IPS DF 6.9 (cell line): ENCODE results near the gene ZNF761.
"Not testable (repeated sequence)": the region's sequence is repeated elsewhere in the genome, so short reads cannot be mapped to it uniquely, and the experiment has no call there.

ENCODE experiments used
- DNase-seq: peaks from one replicate; pipeline ENCODE4 v3.0.0-alpha.2; 2013; ENCODE audit warnings: low read depth, low spot score
- H3K27ac ChIP-seq: one replicate; pipeline ENCODE4 v1.5.1; 2013; ENCODE audit warnings: low read length, control low read depth
- H3K27me3 ChIP-seq: 2 replicates; pipeline ENCODE4 v1.6.1; 2013; ENCODE audit warnings: mild to moderate bottlenecking, low read length; ENCODE audit not compliant: control insufficient read depth, insufficient read depth
- H3K36me3 ChIP-seq: 2 replicates; pipeline ENCODE4 v1.6.1; 2013; ENCODE audit warnings: low read length; ENCODE audit not compliant: control insufficient read depth, insufficient read depth
- H3K4me1 ChIP-seq: 2 replicates; pipeline ENCODE4 v1.6.1; 2013; ENCODE audit warnings: low read length; ENCODE audit not compliant: control insufficient read depth, insufficient read depth
- H3K4me3 ChIP-seq: 2 replicates; pipeline ENCODE4 v1.5.1; 2013; ENCODE audit warnings: mild to moderate bottlenecking, low read length
- H3K9me3 ChIP-seq: 2 replicates; pipeline ENCODE4 v1.6.1; 2013; ENCODE audit warnings: low read length, inconsistent platforms; ENCODE audit not compliant: control insufficient read depth, insufficient read depth
- WGBS: extraction: QIAGEN DNeasy Blood & Tissue Kit; methylation state at CpG from one replicate; pipeline ENCODE4 v1.1.7; 2013; ENCODE audit warnings: mixed read lengths, missing lambda C conversion rate; ENCODE audit not compliant: insufficient read length, insufficient coverage; 5-methylcytosine and 5-hydroxymethylcytosine counted together

The ZNF761 gene

DNA sequence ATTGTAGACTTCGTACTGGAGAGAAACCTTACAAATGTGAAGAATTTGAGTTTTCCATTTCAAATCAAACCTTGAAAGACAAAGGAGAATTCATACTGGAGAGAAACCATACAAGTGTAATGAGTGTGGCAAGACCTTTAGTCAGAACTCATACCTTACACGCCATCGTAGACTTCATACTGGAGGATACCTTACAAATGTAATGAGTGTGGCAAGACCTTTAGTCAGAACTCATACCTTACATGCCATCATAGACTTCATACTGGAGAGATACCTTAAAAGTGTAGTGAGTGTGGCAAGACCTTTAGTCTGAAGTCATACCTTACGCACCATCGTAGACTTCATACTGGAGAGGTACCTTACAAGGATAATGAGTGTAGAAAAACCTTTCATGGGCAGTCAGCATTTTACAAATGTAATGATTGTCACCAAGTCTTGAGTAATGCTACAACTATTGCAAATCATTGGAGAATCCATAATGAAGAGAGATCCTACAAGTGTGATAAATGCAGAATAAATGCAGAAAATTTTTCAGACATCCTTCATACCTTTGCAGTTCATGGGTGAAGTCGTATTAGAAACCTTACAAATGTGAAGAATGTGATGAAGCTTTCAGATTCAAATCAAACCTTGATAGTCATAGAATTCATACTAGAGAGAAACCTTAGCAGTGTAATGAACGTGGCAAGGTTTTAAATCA, 22.1 kb upstream of the ZNF761 start:
- Histone ChIP-seq H3K9me3 (peaks cover 1% of the 10 kb centered on the region), H3K4me3 (no peak overlapping the region), H3K36me3 (peaks cover 23% of the 10 kb centered on the region; the same call in 1 of the 2 replicates), H3K4me1 (no peaks in the 10 kb centered on the region), H3K27ac (no peak overlapping the region), H3K27me3 (no peaks in the 10 kb centered on the region)
- WGBS = no CpG with 5 or more reads among the region's 7 CpGs
- DNase-seq = no peak

- H3K27me3 ChIP-seq, H3K27ac ChIP-seq, H3K36me3 ChIP-seq, H3K9me3 ChIP-seq, H3K4me1 ChIP-seq, H3K4me3 ChIP-seq, DNase-seq: not testable (repeated sequence)
- WGBS = no CpG with 5 or more reads among the region's 11 CpGs
Observed at GRCh38 chr19:53420520-53421315, 11.1 kb upstream of the ZNF761 start.

DNA sequence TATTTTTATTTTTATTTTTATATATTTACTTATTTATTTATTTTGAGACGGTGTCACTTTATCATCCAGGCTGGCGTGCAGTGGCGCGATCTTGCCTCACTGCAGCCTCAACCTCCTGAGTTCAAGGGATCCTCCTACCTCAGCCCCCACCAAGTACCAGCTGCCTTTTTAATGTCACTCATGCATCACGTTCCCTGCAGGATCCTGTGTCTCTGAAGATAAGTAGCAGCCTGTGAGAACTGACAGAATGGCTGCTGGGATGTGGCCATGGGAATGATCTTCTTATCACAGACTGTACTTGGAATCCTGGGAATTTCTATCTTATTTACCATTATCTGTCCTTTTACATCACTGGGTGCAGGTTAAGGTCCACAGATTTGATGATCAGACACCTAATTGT, 9.2 kb upstream of the ZNF761 start:
- DNase-seq = no peak
- Histone ChIP-seq H3K9me3 (no peaks in the 10 kb centered on the region), H3K4me1 (no peaks in the 10 kb centered on the region; the same call in 1 of the 2 replicates), H3K27ac (no peak overlapping the region), H3K27me3 (no peaks in the 10 kb centered on the region), H3K4me3 (no peak overlapping the region), H3K36me3 (no peaks in the 10 kb centered on the region)
- no CpG with 5 or more reads among the region's 5 CpGs for WGBS

DNA sequence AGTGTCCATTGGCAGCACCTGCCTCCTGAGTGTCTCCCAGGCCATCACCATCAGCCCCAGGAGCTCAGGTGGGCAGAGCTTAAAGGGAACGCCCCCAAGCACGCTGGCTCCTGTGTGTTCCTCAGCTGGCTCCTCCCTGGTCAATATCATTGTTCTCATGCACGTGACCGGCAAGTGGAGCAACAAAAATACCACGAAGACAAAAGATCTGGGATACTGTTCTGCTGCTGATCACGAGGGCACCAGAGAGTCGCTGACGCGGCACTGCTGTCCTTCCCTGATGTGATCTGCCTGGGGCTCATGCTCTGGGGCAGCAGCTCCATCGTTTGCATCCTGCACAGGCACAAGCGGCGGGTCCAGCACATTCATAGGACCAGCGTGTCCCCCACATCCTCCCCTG, 8.7 kb upstream of the ZNF761 start:
- not testable (repeated sequence) for H3K27ac ChIP-seq, H3K4me3 ChIP-seq, H3K4me1 ChIP-seq, DNase-seq, H3K9me3 ChIP-seq, H3K36me3 ChIP-seq, H3K27me3 ChIP-seq
- no CpG with 5 or more reads among the region's 13 CpGs for WGBS

GRCh38 chr19:53423680-53424079, 8.1 kb upstream of the ZNF761 start:
- H3K9me3 ChIP-seq, H3K27ac ChIP-seq, H3K27me3 ChIP-seq, H3K36me3 ChIP-seq, H3K4me1 ChIP-seq, H3K4me3 ChIP-seq, DNase-seq: not testable (repeated sequence)
- WGBS = no CpG with 5 or more reads among the region's 8 CpGs

DNA sequence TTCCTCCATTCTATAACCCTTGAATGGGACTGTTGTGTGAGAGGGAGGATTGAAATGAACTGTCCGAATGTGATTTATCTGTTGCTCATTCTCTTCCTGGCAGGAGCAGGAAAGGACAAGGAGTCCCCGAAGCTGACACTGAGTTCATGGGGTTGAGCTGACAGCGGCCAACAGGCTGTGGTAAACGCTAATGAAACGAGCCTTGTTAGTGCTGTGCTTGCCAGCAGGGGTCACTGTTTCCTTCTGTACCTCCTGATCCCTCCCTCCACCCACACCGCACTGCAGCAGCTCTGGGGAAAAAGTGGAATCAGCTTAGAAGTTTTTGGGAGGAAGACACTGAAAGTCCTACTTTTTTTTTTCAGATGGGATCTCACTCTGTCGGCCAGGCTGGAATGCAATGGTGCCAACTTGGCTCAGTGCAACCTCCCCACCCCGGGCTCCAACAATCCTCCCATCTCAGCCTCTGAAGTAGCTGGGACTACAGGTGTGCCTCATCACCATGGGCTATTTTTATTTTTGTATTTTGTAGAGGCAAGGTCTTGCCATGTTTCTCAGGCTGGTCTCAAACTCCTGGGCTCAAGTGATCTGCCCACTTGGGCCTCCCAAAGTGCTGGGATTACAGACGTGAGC, 6.7 kb upstream of the ZNF761 start:
- H3K27ac ChIP-seq = no peak overlapping the region
- no peaks in the 10 kb centered on the region for H3K36me3 ChIP-seq
- no peaks in the 10 kb centered on the region; the same call in 1 of the 2 replicates for H3K4me1 ChIP-seq
- H3K4me3 ChIP-seq = no peak overlapping the region
- no peaks in the 10 kb centered on the region for H3K27me3 ChIP-seq
- DNase-seq = peak; percentile 87
- WGBS = no CpG with 5 or more reads among the region's 9 CpGs
- H3K9me3 ChIP-seq = no peaks in the 10 kb centered on the region

- peak overlapping the region; percentile 75 for H3K4me3 ChIP-seq
- DNase-seq = no peak
- H3K27me3 ChIP-seq = no peaks in the 10 kb centered on the region
- H3K4me1 ChIP-seq = no peaks in the 10 kb centered on the region
- H3K9me3 ChIP-seq = no peaks in the 10 kb centered on the region
- no peak overlapping the region for H3K27ac ChIP-seq
- peaks cover 3% of the 10 kb centered on the region; the same call in 1 of the 2 replicates for H3K36me3 ChIP-seq
- no CpG with 5 or more reads among the region's 30 CpGs for WGBS
Observed at GRCh38 chr19:53432088-53432661, 391 bp downstream of the ZNF761 start.

GRCh38 chr19:53443809-53444208, 12.0 kb downstream of the ZNF761 start:
- H3K27ac ChIP-seq, H3K4me3 ChIP-seq, DNase-seq, H3K27me3 ChIP-seq, H3K4me1 ChIP-seq, H3K9me3 ChIP-seq, H3K36me3 ChIP-seq: not testable (repeated sequence)
- WGBS = no CpG with 5 or more reads among the region's 2 CpGs

DNA sequence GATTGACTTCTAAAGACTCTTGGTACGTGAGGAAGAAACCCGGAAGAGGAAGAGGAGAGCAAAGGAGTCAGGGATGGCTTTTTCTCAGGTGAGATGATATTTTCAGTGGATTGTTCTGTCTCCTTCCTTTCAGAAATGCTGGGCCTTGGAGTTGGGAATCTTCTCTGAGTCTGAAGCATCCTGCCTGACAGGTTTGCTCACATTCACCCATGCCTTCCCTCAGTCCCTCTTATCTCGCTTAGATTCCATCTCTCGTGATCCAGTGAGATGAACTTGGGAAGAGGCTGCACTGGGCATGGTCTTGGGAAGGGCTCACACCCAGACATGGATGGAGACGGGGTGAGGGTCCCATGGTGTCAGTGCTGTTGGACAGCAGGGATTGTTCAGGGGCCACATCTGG, 15.4 kb downstream of the ZNF761 start:
- not testable (repeated sequence) for H3K9me3 ChIP-seq, H3K36me3 ChIP-seq, H3K27me3 ChIP-seq, H3K27ac ChIP-seq, DNase-seq, H3K4me1 ChIP-seq, H3K4me3 ChIP-seq
- no CpG with 5 or more reads among the region's 5 CpGs for WGBS

DNA sequence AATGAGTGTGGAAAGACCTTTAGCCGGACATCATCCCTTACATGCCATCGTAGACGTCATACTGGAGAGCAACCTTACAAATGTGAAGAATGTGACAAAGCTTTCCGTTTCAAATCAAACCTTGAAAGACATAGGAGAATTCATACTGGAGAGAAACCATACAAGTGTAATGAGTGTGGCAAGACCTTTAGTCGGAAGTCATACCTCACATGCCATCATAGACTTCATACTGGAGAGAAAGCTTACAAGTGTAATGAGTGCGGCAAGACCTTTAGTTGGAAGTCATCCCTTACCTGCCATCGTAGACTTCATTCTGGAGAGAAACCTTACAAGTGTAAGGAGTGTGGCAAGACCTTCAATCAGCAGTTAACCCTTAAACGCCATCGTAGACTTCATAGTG, 24.0 kb downstream of the ZNF761 start:
- no peaks in the 10 kb centered on the region for H3K27me3 ChIP-seq
- no peaks in the 10 kb centered on the region for H3K4me1 ChIP-seq
- no peak overlapping the region for H3K4me3 ChIP-seq
- H3K9me3 ChIP-seq = peaks cover 2% of the 10 kb centered on the region
- no CpG with 5 or more reads among the region's 9 CpGs for WGBS
- DNase-seq = no peak
- no peak overlapping the region for H3K27ac ChIP-seq
- peaks cover 27% of the 10 kb centered on the region; the same call in 1 of the 2 replicates for H3K36me3 ChIP-seq
